AG09309 (cell line): Measurements from ENCODE around the gene INPP5A.

Experiments
- DNase-seq: peaks from one replicate; pipeline ENCODE4 v3.0.0-alpha.2; 2010; ENCODE audit warnings: low read depth
- H3K4me3 ChIP-seq: 2 replicates; pipeline ENCODE4 v1.5.1; 2011; ENCODE audit warnings: mild to moderate bottlenecking, low read depth, low read length, moderate library complexity; ENCODE audit not compliant: control insufficient read depth
- TF ChIP-seq, protein P1 (sequence below): IDR thresholded peaks from 2 replicates; pipeline ENCODE4 v1.5.1; 2011; ENCODE audit warnings: mild to moderate bottlenecking, low read depth, low read length, inconsistent platforms; ENCODE audit not compliant: insufficient read depth, control insufficient read depth; ENCODE audit errors: missing control alignments

INPP5A gene

DNA sequence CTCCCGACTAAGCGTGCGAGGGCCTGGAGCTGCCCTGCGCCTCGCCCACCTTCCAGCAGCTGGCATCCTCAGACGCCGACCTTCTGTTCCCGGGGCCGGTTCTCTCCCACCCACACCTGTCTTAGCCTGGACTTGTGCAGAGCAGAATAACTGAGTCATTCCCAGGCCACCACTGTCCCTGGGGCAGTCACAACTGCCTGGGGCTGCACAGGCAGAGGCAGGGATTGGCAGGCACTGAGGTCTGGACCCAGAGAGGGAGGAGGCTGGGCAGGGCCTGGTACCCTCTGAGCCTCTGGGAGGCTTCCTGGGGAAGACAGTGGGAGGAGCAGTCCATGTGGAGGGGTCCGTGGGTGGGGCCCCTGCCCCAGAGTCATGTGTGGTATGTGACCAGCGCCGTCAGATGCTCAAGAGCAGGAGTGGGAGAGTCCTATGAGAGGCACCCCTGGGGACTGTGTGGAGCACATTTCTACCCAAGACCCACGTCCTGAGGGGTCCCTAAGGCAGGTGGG lies 174.1 kb downstream of the INPP5A start:
- TF ChIP-seq, protein P1, sequence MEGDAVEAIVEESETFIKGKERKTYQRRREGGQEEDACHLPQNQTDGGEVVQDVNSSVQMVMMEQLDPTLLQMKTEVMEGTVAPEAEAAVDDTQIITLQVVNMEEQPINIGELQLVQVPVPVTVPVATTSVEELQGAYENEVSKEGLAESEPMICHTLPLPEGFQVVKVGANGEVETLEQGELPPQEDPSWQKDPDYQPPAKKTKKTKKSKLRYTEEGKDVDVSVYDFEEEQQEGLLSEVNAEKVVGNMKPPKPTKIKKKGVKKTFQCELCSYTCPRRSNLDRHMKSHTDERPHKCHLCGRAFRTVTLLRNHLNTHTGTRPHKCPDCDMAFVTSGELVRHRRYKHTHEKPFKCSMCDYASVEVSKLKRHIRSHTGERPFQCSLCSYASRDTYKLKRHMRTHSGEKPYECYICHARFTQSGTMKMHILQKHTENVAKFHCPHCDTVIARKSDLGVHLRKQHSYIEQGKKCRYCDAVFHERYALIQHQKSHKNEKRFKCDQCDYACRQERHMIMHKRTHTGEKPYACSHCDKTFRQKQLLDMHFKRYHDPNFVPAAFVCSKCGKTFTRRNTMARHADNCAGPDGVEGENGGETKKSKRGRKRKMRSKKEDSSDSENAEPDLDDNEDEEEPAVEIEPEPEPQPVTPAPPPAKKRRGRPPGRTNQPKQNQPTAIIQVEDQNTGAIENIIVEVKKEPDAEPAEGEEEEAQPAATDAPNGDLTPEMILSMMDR = no peak
- H3K4me3 ChIP-seq = no peak overlapping the region
- no peak for DNase-seq

- no peak overlapping the region for H3K4me3 ChIP-seq
- TF ChIP-seq, protein P1 = no peak
- no peak for DNase-seq
Measured at GRCh38 chr10:132712291-132712690, 174.7 kb downstream of the INPP5A start.

DNA sequence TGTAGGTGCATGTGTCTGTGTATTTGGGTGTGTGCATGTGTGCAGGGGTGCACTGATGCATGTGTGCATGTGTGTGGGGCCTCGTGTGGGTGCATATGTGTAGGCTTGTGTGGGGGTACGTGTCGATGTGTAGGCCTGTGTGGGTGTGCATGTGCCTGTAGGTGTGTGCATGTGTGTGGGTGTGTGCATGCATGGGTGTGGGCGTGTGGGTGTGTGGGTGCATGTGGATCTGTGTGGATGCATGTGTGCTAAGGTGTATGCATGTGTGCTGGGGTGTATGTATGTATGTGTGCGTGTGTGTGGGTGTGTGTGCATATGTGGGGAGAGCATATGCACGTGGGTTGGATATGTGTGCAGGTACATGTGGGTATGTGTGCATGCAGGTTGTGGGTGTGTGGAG lies 175.2 kb downstream of the INPP5A start:
- TF ChIP-seq, protein P1 = no peak
- H3K4me3 ChIP-seq = no peak overlapping the region
- no peak for DNase-seq

- no peak overlapping the region for H3K4me3 ChIP-seq
- TF ChIP-seq, protein P1 = no peak
- no peak for DNase-seq
Measured at GRCh38 chr10:132713421-132714095, 176.0 kb downstream of the INPP5A start.

DNA sequence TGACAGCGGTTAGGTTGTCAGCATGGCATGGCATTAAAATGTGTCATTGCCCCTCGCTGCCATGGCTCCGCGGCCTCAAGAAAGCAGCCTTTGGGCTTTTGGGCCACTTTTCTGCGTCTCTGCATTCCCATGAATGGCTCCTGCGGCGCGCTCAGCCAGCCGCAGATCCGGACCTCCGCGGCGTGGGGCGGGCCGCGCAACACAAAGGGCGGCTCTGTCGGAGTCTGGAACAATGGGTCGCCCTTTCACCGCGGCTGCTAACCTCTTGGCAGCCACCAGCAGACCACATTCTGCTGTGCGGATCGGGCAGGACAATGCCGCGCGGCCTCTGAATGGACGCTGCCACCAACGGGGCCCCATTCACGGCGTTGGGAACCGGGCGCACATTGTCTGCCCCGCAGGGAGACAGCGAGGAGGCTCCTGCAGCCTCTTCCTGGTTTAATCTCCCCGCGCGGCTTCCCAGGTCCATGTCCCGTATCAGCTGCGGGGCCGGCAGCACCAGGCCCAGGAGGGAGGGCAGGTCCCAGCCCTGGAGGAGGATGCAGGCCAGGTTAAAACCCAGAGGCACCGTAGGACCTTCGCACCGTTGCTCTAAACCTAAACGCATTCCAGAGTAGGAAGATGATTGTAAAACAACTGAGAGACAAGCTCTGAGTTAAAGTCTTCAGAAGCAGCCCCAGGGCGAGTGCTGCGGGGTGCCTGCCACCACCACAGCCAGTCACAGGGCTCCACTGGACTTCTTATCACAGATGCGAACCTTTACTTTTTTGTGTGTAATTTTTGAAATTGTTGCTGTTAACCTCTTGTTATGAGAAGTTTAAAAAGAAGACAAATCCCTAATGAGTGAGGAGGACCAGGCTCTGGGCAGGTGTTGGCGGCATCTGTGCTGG lies 176.8 kb downstream of the INPP5A start:
- TF ChIP-seq, protein P1 = no peak
- no peak for DNase-seq
- no peak overlapping the region for H3K4me3 ChIP-seq

- TF ChIP-seq, protein P1 = no peak
- no peak for DNase-seq
- no peak overlapping the region for H3K4me3 ChIP-seq
Measured at GRCh38 chr10:132714986-132715775, 177.6 kb downstream of the INPP5A start.
